GM12865 (cell line): Measurements from ENCODE around the gene WASHC3.
"Not testable (repeated sequence)": the region's sequence is repeated elsewhere in the genome, so short reads cannot be mapped to it uniquely, and the experiment has no call there.

Experiments
- DNase-seq: peaks from one replicate; pipeline ENCODE4 v3.0.0; 2010; ENCODE audit warnings: low read depth
- H3K4me3 ChIP-seq: 2 replicates; pipeline ENCODE4 v1.5.1; 2011; ENCODE audit warnings: mild to moderate bottlenecking, low read depth, low read length, control low read depth
- TF ChIP-seq, protein P1 (sequence below): IDR thresholded peaks from 2 replicates; pipeline ENCODE4 v1.5.1; 2011; ENCODE audit warnings: low read length, control low read depth, low read depth, inconsistent platforms; ENCODE audit not compliant: insufficient read depth; ENCODE audit errors: missing control alignments

The WASHC3 gene

DNA sequence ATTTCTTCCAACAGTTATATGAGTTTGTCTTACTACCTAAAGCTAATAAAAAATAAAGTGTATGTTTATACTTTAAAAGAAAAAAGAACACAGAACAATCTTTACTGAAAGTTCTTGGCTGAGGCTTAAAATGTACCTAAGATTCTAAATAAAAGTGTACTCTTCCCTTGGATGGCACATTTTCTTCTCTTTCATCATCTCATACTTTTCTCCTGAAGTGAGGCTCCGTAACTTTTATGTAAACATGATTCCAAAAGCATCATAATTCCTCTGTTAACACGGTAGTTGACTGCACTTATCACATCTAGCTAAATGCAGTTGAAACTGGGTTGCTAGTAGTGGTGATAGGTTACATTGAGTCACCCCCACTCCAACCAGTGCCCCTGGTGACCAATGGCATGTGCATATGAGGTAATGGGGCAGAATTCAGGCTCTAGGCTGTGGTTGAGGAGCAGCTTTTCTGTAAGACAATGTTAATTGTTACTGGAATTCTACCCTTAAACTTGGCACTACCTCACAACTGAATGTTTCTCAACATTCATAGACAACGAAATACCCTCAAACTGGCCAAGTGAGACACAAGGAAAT is 38.4 kb downstream of the WASHC3 start:
- DNase-seq = no peak
- TF ChIP-seq, protein P1, sequence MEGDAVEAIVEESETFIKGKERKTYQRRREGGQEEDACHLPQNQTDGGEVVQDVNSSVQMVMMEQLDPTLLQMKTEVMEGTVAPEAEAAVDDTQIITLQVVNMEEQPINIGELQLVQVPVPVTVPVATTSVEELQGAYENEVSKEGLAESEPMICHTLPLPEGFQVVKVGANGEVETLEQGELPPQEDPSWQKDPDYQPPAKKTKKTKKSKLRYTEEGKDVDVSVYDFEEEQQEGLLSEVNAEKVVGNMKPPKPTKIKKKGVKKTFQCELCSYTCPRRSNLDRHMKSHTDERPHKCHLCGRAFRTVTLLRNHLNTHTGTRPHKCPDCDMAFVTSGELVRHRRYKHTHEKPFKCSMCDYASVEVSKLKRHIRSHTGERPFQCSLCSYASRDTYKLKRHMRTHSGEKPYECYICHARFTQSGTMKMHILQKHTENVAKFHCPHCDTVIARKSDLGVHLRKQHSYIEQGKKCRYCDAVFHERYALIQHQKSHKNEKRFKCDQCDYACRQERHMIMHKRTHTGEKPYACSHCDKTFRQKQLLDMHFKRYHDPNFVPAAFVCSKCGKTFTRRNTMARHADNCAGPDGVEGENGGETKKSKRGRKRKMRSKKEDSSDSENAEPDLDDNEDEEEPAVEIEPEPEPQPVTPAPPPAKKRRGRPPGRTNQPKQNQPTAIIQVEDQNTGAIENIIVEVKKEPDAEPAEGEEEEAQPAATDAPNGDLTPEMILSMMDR = no peak
- H3K4me3 ChIP-seq = no peak overlapping the region

DNA sequence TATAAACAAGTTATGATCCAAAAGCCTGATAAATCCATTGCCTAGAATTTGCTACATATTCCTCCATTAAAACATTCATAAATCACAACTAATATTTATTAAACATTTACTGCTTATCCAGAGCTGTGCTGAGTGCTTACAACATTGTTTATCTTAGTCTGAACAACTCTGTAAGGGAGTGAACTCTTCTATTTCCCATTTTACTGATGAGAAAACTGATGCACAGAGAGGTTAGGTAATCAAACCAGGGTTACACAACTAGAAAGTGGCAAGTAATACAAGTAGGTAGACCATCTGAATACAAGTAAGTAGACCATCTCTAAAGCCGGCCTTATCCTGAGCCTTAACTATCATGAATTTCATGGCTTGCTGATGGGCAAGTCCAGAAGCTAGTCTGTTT is 39.5 kb downstream of the WASHC3 start:
- H3K4me3 ChIP-seq = no peak overlapping the region
- DNase-seq = no peak
- TF ChIP-seq, protein P1 = no peak

DNA sequence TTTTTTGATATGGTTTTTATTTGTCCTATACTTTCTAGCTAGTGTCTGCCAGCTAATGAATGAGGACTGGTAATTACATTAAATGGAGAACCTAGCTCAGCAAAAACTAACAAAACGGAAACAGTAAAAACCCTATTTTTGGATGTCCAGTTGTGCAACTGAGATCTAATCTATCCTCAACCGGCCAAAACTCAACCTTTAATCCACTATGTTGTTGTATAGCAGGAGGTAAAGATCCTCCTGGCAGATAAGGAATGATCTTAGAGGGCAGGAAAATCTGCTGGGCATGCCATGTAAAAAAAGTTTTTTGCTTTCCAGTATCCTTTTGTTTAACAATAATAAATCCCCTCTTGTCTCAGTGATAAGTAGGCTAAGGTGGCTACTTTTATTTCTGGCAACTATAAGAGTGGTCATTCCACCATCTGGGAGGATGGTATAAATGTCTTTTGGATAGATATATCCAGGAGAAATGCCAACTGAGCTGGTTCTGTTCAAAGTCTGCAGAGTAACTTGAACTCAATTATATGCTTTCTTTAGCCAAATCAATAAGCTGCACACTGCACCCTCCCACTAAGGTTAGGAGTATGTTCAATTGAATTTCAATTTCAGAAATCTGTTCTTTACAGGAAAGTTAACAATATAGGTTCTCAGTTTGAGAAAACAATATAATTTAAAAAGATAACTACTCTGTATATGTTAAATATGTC is 40.1 kb downstream of the WASHC3 start:
- TF ChIP-seq, protein P1 = no peak
- no peak overlapping the region for H3K4me3 ChIP-seq
- DNase-seq = no peak

DNA sequence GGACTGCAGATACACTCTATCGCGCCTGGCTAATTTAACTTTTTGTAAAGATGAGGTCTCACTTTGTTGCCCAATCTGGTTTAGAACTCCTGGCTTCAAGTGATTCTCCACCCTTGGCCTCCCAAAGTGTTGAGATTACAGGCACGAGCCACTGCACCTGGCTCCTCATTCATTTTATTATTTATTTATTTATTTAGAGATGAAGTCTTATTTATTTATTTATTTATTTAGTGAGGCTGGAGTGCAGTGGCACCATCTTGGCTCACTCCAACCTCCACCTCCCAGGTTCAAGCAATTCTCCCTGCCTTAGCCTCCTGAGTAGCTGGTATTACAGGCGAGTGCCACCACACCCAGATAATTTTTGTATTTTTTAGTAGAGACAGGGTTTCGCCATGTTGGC is 43.2 kb downstream of the WASHC3 start:
- H3K4me3 ChIP-seq, DNase-seq: not testable (repeated sequence)

DNA sequence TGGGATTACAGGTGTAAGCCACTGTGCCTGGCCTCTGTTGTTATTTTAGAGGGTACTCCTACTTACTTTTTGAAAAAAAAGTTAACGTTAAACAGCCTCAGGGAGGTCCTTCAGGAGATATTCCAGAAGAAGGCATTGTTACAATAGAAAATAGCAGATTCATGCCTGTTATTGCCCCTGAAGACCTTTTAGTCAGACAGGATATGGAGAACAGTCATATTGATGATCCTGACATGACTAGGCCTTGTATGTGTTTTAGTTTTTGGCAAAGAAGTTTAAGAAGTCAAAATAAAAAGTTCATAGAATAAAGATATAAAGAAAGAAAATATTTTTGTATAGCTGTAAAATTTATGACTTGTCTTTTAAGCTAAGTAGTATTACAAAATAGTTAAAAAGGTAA is 45.3 kb downstream of the WASHC3 start:
- DNase-seq = no peak
- TF ChIP-seq, protein P1 = no peak

DNA sequence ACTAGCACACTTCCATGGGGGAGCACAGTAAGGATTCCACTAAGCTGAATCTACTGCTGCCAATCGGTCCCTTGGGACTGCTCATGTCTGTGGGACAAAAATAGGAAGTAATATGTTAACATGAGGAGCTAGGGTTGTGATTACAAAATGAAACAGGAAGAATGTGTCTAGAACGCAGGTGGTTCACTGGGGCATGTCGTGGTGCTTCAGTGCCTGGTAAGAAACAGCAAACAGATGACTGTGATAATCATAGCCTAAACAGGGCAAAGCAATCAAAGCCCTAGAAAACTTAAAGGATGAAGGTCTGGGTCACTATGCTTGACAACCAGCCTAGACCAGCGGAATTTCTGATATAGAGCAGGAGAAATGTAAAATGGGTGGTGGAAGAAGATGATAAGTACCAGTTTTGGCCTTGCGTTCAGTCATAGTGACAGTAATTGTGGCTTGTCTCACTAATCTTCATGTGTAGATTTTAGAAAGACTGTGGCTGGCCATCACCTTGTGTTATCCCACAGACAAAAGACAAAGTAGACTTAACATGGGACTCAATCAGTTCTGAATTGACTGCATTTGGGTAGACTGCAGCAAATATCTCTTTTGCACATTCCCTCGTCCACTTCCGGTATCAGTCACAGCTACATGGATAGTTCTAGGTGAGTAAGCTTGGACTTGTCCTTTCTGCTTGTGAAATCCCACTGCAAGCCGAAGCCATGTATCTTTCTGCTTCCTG is 51.4 kb downstream of the WASHC3 start:
- DNase-seq = peak; percentile 85
- TF ChIP-seq, protein P1 = no peak
- peak overlapping the region; percentile 48 for H3K4me3 ChIP-seq

More for the DNA sequence above, 45.3 kb downstream of the WASHC3 start:
- H3K4me3 ChIP-seq = no peak overlapping the region

DNA sequence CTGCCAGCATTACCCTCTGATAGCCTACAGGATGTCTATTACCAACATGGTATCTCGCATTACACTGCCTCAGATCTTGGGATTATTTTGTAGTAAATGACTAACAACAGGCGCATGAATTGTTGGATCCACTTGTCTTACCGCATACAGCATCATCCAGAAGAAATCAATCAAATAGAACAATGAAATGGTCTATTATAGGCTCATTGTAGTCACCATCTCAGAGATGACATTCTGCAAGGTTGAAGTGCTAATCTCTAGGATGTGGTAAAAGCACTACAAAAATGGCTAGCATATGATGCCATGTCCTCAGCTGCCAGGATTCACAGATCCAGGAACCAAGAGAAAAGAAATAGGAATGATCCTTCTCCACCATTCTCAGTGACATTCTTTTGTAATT is 52.0 kb downstream of the WASHC3 start:
- no peak for DNase-seq
- H3K4me3 ChIP-seq = peak overlapping the region; percentile 48
- TF ChIP-seq, protein P1 = no peak
